ENCODE measurements around the gene TLE5.

GRCh38 chr19:3015126-3016057, 46.9 kb downstream of the TLE5 start:
- TF ChIP-seq YY1 (IDR thresholded peaks at IDR 0.05; ENCODE audit: borderline replicate concordance in 1 of 3, control insufficient read depth in 1 of 3, extremely low read depth in 1 of 3, insufficient read depth in 3 of 3, insufficient read length in 1 of 3, insufficient replicate concordance in 2 of 3, low read depth in 1 of 3, low read length in 2 of 3) (no peak), NRF1 (conservative IDR thresholded peaks at IDR 0.05 in 1 of 2, IDR thresholded peaks at IDR 0.05 in 1 of 2) (no peak), ZBTB33 (CRISPR knock-in tag; IDR thresholded peaks at IDR 0.05) (peak; percentile 100), SIN3A (IDR thresholded peaks at IDR 0.05; ENCODE audit: borderline replicate concordance in 2 of 2, control insufficient read depth in 1 of 2, low read depth in 2 of 2, low read length in 2 of 2) (no peak)

All from K562 (cell line).